Stimulated activated CD8-positive, alpha-beta memory T cell treated with anti-CD3 and anti-CD28 coated beads, Interleukin-15, amount 100 ng/mL, for 24 hours (primary cell): ENCODE results near the gene ZFYVE1.
"Not testable (repeated sequence)": the region's sequence is repeated elsewhere in the genome, so short reads cannot be mapped to it uniquely, and the experiment has no call there.

ENCODE experiments used
- DNase-seq: peaks from one replicate; pipeline ENCODE4 v3.0.0-alpha.2; 2020; ENCODE audit warnings: low read depth

ZFYVE1 gene

GRCh38 chr14:73004641-73005040, 22.3 kb downstream of the ZFYVE1 start:
- DNase-seq = not testable (repeated sequence)

GRCh38 chr14:73003681-73004080, 23.2 kb downstream of the ZFYVE1 start:
- DNase-seq = no peak

- no peak for DNase-seq
Observed at GRCh38 chr14:73000073-73000472, 26.8 kb downstream of the ZFYVE1 start.

- DNase-seq = no peak
Observed at GRCh38 chr14:72999316-72999715, 27.6 kb downstream of the ZFYVE1 start.

GRCh38 chr14:72998252-72998903, 28.5 kb downstream of the ZFYVE1 start:
- DNase-seq = no peak

GRCh38 chr14:72996916-72997315, 30.0 kb downstream of the ZFYVE1 start:
- DNase-seq = no peak

- DNase-seq = no peak
Observed at GRCh38 chr14:72990171-72990570, 36.7 kb downstream of the ZFYVE1 start.

GRCh38 chr14:72986857-72987256, 40.0 kb downstream of the ZFYVE1 start:
- no peak for DNase-seq

GRCh38 chr14:72986214-72986613, 40.7 kb downstream of the ZFYVE1 start:
- DNase-seq = no peak

- no peak for DNase-seq
Observed at GRCh38 chr14:72982146-72982708, 44.7 kb downstream of the ZFYVE1 start.

- DNase-seq = no peak
Observed at GRCh38 chr14:72980863-72981262, 46.0 kb downstream of the ZFYVE1 start.

GRCh38 chr14:72978856-72979255, 48.0 kb downstream of the ZFYVE1 start:
- DNase-seq = no peak

- DNase-seq = no peak
Observed at GRCh38 chr14:72975770-72976169, 51.1 kb downstream of the ZFYVE1 start.

GRCh38 chr14:72974661-72975060, 52.2 kb downstream of the ZFYVE1 start:
- no peak for DNase-seq

GRCh38 chr14:72970824-72971434, 56.0 kb downstream of the ZFYVE1 start:
- DNase-seq = no peak

- DNase-seq = no peak
Observed at GRCh38 chr14:72970058-72970630, 56.8 kb downstream of the ZFYVE1 start.

GRCh38 chr14:72968316-72968715, 58.6 kb downstream of the ZFYVE1 start:
- no peak for DNase-seq

- DNase-seq = no peak
Observed at GRCh38 chr14:72966038-72966437, 60.9 kb downstream of the ZFYVE1 start.

GRCh38 chr14:72965249-72965648, 61.7 kb downstream of the ZFYVE1 start:
- no peak for DNase-seq

- no peak for DNase-seq
Observed at GRCh38 chr14:72962829-72963312, 64.0 kb downstream of the ZFYVE1 start.

- DNase-seq = not testable (repeated sequence)
Observed at GRCh38 chr14:72962336-72962754, 64.6 kb downstream of the ZFYVE1 start.

- DNase-seq = no peak
Observed at GRCh38 chr14:72961579-72962335, 65.1 kb downstream of the ZFYVE1 start.
